GM23248 (cell line): ENCODE results near the gene ATP6AP2.

ENCODE experiments used
- EZH2 ChIP-seq: fragments of 200-600 bp; sonication (generic); IDR thresholded peaks from 2 replicates; pipeline ENCODE4 v1.6.1; 2018; ENCODE audit warnings: antibody characterized with exemption, mild to moderate bottlenecking; ENCODE audit not compliant: insufficient read depth, poor library complexity, severe bottlenecking
- EZH2phosphoT487 ChIP-seq: fragments of 200-600 bp; sonication (generic); IDR thresholded peaks from 2 replicates; pipeline ENCODE4 v1.6.1; 2018; ENCODE audit warnings: antibody characterized with exemption, moderate library complexity, mild to moderate bottlenecking, low read depth; ENCODE audit not compliant: insufficient read depth

DNA sequence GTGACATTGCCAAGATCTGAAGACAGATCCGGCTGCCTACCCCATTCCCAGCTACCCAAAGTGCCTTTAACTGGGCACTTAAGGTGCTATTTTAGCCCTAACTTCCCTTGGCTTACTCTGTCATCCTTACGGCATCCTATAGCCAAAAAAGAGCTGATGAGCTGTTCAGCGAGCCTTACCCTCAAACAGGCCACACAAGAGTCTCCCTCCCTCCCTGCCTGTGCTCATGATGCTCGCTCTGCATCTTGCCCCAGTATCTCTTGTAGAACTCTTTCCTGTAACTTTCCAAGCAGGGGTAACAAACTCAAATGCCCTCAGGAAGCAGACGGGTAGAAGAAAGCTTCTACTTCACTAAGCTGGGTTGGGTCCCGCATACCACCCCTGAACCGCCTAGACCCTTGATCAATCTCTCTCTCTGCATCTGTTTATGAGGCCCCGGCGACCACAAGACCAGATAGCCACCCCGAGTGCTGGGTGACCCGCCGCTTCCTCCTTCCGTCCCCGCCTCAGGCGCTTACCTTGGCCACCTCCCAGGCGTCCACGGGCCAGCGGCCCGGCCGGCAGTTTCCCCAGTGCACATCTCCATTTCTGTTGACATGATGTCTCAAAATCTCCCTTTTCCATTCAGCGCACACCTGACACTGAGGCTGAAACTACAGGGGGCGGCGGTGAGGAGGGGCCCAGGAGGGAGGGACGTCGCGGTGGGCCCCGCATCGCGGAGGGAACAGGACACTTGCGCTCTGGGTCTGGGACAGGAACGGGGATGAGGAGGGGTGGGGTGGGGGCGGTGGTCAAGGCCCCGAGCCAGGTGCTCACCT is 65.9 kb downstream of the ATP6AP2 start:
- TF ChIP-seq EZH2phosphoT487 (no peak), EZH2 (no peak)
